HG03097 (cell line): ENCODE measurements around the gene UGCG.
"Not testable (repeated sequence)": the region's sequence is repeated elsewhere in the genome, so short reads cannot be mapped to it uniquely, and the experiment has no call there.

Experiments used
- ATAC-seq: cut with Tn5 transposase; IDR thresholded peaks from one replicate; pipeline ENCODE4 v1.9.1; 2021; ENCODE audit not compliant: unreplicated experiment, low FRiP score

Gene UGCG

GRCh38 chr9:111948109-111948508 is 51.5 kb downstream of the UGCG start:
- ATAC-seq = not testable (repeated sequence)

DNA sequence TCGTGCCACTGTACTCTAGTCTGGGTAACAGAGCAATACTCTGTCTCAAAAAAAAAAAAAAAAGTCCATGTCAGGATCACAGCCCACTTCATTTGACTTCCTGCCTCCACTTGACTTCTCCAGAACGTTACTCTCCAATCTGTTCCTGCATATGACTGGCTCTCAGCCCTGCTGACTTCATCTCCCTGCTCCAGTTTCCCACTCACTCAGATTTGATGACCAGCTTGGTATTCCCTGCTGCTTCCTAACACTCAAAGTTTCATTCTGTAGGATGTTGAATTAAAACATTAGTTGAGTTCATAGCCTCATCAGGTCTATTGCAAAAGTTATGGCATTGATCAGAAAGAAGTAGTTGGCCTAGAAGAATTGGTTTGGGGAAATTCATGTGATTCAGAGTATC is 52.3 kb downstream of the UGCG start:
- ATAC-seq = no peak

DNA sequence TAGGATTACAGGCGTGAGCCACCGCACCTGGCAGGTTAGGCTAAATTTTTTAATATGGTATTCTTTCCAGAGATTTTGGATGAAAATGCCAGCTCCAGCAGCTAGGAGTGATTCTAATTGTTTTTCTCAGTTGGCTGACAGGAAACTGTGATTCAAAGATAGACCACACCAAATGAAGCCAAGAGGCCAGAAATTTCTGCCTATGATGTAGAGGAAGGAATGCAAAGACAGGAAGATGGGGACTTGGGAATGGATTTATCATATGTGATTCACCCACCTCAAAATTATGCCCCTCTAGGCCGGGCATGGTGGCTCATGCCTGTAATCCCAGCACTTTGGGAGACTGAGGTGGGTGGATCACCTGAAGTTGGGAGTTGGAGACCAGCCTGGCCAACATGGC is 53.3 kb downstream of the UGCG start:
- no peak for ATAC-seq

DNA sequence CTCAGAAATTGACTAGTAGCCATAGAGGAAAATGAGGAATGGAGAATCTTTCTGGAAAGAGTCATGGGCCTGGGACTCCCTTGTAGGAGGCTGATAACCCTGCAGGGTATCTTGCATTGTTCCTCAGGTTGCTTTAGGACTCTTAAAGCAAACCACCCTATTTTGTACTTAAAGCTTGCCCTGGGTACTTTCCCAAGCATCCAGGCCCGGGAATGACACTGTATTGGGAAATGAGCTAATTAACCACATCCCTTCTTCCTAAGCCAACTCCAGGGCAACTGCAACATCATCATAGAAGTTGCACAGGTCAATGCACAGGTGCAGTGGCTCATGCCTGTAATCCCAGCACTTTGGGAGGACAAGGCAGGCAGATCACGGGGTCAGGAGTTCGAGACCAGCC is 55.9 kb downstream of the UGCG start:
- ATAC-seq = no peak

- ATAC-seq = no peak
Observed at GRCh38 chr9:111953444-111953843, 56.8 kb downstream of the UGCG start.

GRCh38 chr9:111955048-111955447 is 58.4 kb downstream of the UGCG start:
- ATAC-seq = no peak

- ATAC-seq = no peak
Observed at GRCh38 chr9:111957856-111958631, 61.4 kb downstream of the UGCG start.

- no peak for ATAC-seq
Observed at GRCh38 chr9:111959468-111960359, 63.1 kb downstream of the UGCG start.

DNA sequence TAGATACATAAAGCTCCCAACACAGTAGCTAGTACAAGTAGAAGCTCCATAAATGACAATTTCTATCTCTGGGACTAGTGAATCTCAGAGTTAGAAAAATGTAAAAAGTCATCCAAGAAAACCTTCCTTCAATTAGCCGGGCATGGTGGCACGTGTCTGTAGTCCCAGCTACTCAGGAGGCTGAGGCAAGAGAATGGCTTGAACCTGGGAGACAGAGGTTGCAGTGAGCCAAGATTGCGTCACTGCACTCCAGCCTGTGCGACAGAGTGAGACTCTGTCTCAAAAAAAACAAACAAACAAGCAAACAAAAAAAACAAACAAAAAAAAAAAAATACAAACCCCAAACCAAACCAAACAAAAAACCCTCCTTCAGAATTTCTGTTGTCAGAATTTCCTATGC is 63.9 kb downstream of the UGCG start:
- ATAC-seq = not testable (repeated sequence)

- ATAC-seq = no peak
Observed at GRCh38 chr9:111961009-111961408, 64.4 kb downstream of the UGCG start.

GRCh38 chr9:111961575-111961974 is 65.0 kb downstream of the UGCG start:
- no peak for ATAC-seq

- ATAC-seq = no peak
Observed at GRCh38 chr9:111962021-111962420, 65.4 kb downstream of the UGCG start.

DNA sequence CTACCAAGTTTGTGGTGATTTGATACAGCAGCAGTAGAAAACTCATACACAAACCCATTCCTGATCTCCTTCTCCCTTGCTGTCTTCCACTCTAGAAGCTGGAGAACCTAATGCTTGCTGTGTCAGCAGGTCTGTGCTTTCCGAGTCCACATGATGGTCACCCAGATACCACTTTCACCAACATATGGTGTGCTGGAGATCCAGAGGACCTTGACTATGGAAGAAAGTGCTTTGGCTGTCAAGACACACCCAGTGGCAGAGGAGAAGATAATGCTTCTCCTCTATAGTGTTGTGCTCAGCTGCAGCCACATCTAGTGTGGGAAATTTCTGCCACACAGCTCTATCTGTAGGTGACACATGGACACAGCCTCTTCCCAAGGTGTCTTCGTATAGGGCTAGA is 67.4 kb downstream of the UGCG start:
- ATAC-seq = no peak

DNA sequence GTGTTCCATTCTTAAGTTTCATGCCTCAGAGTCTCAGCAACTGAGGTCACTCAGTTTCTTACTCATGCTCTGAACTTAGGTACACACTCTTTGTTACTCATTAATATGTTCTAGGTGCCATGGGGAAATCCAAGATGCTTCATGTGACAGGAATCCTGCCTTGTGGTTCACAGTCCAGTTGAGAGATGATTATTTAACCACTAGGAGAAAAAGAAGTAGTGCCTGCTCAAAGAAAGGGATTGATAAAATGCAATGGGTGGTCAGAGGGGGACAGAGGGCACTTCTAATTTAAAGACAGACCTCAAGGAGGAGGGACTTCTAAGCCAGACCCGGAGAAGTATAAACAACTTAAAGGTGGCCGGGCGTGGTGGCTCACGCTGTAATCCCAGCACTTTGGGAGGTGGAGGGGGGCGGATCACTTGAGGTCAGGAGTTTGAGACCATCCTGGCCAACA is 69.0 kb downstream of the UGCG start:
- ATAC-seq = peak; percentile 65

DNA sequence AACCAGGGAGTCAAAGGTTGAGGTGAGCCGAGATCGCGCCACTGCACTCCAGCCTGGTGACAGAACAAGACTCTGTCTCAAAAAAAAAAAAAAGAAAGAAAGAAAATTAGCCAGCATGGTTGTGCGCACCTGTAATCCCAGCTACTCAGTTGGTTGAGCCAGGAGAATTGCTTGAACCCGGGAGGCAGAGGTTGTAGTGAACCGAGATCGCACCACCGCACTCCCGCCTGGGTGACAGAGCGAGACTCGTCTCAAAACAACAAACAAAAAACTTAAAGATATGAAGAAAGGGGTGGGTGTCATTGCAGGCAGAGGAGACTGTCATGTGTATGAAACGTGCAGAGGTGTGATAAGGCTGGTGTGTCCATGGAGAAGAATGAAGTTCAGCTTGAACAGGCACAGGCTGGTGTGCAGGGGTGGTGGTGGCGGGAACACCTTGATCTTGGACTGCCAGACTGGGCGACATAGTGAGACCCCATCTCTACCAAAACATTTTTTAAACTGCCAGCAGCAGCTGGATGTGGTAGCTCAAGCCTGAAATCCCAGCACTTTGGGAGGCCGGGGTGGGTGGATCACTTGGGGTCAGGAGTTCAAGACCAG is 69.6 kb downstream of the UGCG start:
- ATAC-seq = no peak

- no peak for ATAC-seq
Observed at GRCh38 chr9:111966861-111967291, 70.3 kb downstream of the UGCG start.

DNA sequence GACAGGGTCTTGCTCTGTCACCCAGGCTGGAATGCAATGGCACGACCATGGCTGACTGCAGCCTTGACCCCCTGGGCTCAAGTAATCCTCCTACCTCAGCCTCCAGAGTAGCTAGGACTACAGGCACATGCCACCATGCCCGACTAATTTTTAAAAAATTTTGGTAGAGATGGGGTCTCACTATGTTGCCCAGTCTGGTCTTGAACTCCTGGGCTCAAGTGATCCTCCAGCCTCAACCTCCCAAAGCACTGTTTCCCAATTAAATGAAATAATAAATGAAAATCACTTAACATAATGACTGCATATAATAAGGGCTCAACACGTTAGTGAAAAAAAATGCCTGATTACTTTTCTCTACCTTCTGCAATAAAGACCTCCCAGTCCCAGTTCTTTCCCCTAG is 71.0 kb downstream of the UGCG start:
- ATAC-seq = no peak

DNA sequence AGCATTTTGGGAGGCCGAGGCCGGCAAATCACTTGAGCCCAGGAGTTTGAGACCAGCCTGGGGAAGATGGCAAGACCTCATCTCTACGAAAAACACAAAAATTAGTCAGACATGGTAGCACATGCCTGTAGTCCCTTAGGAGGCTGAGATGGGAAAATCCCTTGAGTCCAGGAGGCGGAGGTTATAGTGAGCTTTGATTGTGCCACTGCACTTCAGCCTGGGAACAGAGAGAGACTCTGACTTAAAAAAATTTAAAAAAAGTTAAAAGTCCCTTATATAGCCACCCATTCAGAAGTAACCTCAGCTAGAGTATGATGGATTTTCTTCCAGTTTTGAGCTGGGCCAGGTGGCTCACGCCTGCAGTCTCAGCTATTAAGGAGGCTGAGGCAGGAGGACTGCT is 72.4 kb downstream of the UGCG start:
- no peak for ATAC-seq

- no peak for ATAC-seq
Observed at GRCh38 chr9:111969622-111970021, 73.0 kb downstream of the UGCG start.

- no peak for ATAC-seq
Observed at GRCh38 chr9:111970827-111971226, 74.2 kb downstream of the UGCG start.

DNA sequence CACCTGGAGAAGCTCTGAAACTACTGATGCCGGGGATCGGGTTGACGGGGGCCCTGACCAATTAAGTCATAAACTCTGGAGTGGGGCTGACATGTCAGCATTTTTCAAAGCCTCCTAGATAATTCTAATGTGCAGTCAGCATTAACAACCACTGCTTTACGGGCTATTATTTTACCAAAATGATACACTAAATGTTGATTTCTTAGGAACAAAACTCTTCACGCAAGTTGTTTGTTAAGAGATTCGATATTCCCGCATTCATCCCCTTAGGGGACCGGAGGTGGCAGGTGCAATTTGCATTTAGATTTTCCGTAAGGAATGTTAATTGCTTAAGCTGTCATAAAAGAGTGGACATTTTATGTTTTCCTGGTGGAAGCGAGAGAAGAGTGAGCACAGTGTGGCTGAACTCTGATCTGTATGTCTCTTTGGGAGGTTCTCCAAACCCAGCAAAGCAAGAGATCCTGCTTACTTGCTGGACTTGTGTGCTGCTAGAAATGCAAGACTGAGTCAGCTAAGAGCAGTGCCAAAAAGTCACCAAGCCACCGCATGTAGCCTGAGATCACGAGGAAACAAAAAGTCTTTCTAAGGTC is 77.6 kb downstream of the UGCG start:
- no peak for ATAC-seq
